Common myeloid progenitor, CD34-positive (primary cell): Measurements from ENCODE around the gene SEC16B.

Source experiments
- CTCF ChIA-PET: fragments of 350-600 bp; sonication (Branson Sonifier 250); formaldehyde crosslinking; loops from one replicate; lab custom pipeline; 2021; ENCODE audit warnings: antibody characterized with exemption; lab: Charles Lee
- POLR2A ChIA-PET: fragments of 350-600 bp; sonication (Branson Sonifier 250); formaldehyde crosslinking; loops from one replicate; lab custom pipeline; 2021; ENCODE audit warnings: antibody characterized with exemption; lab: Charles Lee
- DNase-seq, 3 donors: peaks; one replicate each; pipeline versions ENCODE4 v3.0.0 to v3.0.0-alpha.2; 2013
- H3K27ac ChIP-seq, 2 experiments: 1 replicate in 1 of 2; 2 replicates in 1 of 2; pipeline ENCODE4 v1.7.0; 2013; ENCODE audit warnings: inconsistent platforms in 2 of 2, low read length in 2 of 2, mild to moderate bottlenecking in 2 of 2, low read depth in 1 of 2, moderate library complexity in 1 of 2; ENCODE audit not compliant: severe bottlenecking in 2 of 2, insufficient read depth in 1 of 2, poor library complexity in 1 of 2
- H3K27me3 ChIP-seq, 5 experiments: replicated peaks in 2 of 5; 1 replicate in 3 of 5; 2 replicates in 2 of 5; pipeline versions ENCODE4 v1.6.1 to v1.7.0; 2013; ENCODE audit warnings: low read length in 4 of 5, mild to moderate bottlenecking in 2 of 5, moderate library complexity in 2 of 5, inconsistent platforms in 1 of 5; ENCODE audit not compliant: insufficient read depth in 5 of 5, control insufficient read depth in 4 of 5
- H3K36me3 ChIP-seq, 4 experiments: 1 replicate in 2 of 4; 2 replicates in 2 of 4; pipeline versions ENCODE4 v1.6.1 to v1.7.0; 2013; ENCODE audit warnings: low read length in 3 of 4, control low read depth in 1 of 4, mild to moderate bottlenecking in 1 of 4; ENCODE audit not compliant: control insufficient read depth in 4 of 4, insufficient read depth in 4 of 4
- H3K4me1 ChIP-seq, 4 experiments: 1 replicate in 3 of 4; 2 replicates in 1 of 4; pipeline versions ENCODE4 v1.6.1 to v1.7.1; 2013; ENCODE audit warnings: low read length in 3 of 4, mild to moderate bottlenecking in 3 of 4, control low read depth in 1 of 4, inconsistent platforms in 1 of 4, moderate library complexity in 1 of 4; ENCODE audit not compliant: control insufficient read depth in 4 of 4, insufficient read depth in 4 of 4; ENCODE audit errors: control extremely low read depth in 1 of 4
- H3K4me3 ChIP-seq, 7 experiments: 1 replicate in 4 of 7; 2 replicates in 3 of 7; pipeline versions ENCODE4 v1.5.1 to v1.7.0; 2013; ENCODE audit warnings: mild to moderate bottlenecking in 7 of 7, low read length in 6 of 7, moderate library complexity in 6 of 7, inconsistent platforms in 2 of 7, low read depth in 2 of 7, control low read depth in 1 of 7; ENCODE audit not compliant: insufficient read depth in 4 of 7, control insufficient read depth in 1 of 7; ENCODE audit errors: extremely low read depth in 1 of 7
- H3K9me3 ChIP-seq, 5 experiments: 1 replicate in 4 of 5; 2 replicates in 1 of 5; pipeline versions ENCODE4 v1.6.1 to v1.7.1; 2013; ENCODE audit warnings: low read length in 4 of 5, mild to moderate bottlenecking in 2 of 5, inconsistent platforms in 1 of 5, low read depth in 1 of 5, moderate library complexity in 1 of 5; ENCODE audit not compliant: control insufficient read depth in 4 of 5, insufficient read depth in 2 of 5; ENCODE audit errors: control extremely low read depth in 1 of 5
- WGBS: methylation state at CpG from one replicate; pipeline ENCODE4 v1.1.5; 2013; ENCODE audit not compliant: insufficient coverage; 5-methylcytosine and 5-hydroxymethylcytosine counted together

The SEC16B gene

GRCh38 chr1:177897998-177898654 lies 71.7 kb downstream of the SEC16B start:
- CTCF ChIA-PET, result no interaction called here

GRCh38 chr1:177897281-177897997 lies 72.4 kb downstream of the SEC16B start:
- ChIA-PET CTCF (interaction anchor here (0.5 kb wide), 1 partner anchor 731 kb away, joined by 3 read pairs; no protein-coding TSS in a partner anchor), POLR2A (no interaction called here)
- WGBS, result 91% methylated on average over 8 of the region's 10 CpGs

More at GRCh38 chr1:177897998-177898654, 71.7 kb downstream of the SEC16B start:
- Histone ChIP-seq H3K27me3 (no peaks in the 10 kb centered on the region), H3K27ac (no peak overlapping the region), H3K4me3 (no peak overlapping the region), H3K36me3 (no peaks in the 10 kb centered on the region), H3K9me3 (no peaks in the 10 kb centered on the region), H3K4me1 (no peaks in the 10 kb centered on the region)
- no peak for DNase-seq
- POLR2A ChIA-PET, result no interaction called here
- 69% methylated on average over 10 of the region's 11 CpGs for WGBS

More at GRCh38 chr1:177897281-177897997, 72.4 kb downstream of the SEC16B start:
- H3K4me3 ChIP-seq, result no peak overlapping the region
- DNase-seq, result no peak
- no peaks in the 10 kb centered on the region for H3K4me1 ChIP-seq
- H3K27ac ChIP-seq, result no peak overlapping the region
- H3K27me3 ChIP-seq, result no peaks in the 10 kb centered on the region
- H3K36me3 ChIP-seq, result no peaks in the 10 kb centered on the region
- H3K9me3 ChIP-seq, result no peaks in the 10 kb centered on the region
